Muscle of arm (tissue), 12 donors: ENCODE results near the gene C5. TPM values are rescaled to one million over a fixed set of nuclear protein-coding genes. Genes with fewer than 3 reads are reported as not detected.
A peak's percentile ranks its signal among the peaks of the same experiment; 100 is the strongest.
"Not testable (repeated sequence)": the region's sequence is repeated elsewhere in the genome, so short reads cannot be mapped to it uniquely, and the experiment has no call there.

Source experiments
- DNase-seq: peaks from one replicate; pipeline ENCODE4 v3.0.0-alpha.2; 2013
- polyA plus RNA-seq, 12 donors: library from polyadenylated mRNA; unstranded; fragments of 120-200 nt; gene quantifications; one replicate each; pipeline ENCODE4 v1.2.1, GENCODE V29; 2013; ENCODE audit not compliant: insufficient read length in 12 of 12

Gene C5
- polyA plus RNA-seq, 12 donors: 5.0 to 13.7 (median 9.1) TPM; not detected in 1

- DNase-seq: no peak
Observed at GRCh38 chr9:121053544-121053943, 3.5 kb upstream of the C5 start.

- no peak for DNase-seq
Observed at GRCh38 chr9:121048618-121049017, 1.5 kb downstream of the C5 start.

DNA sequence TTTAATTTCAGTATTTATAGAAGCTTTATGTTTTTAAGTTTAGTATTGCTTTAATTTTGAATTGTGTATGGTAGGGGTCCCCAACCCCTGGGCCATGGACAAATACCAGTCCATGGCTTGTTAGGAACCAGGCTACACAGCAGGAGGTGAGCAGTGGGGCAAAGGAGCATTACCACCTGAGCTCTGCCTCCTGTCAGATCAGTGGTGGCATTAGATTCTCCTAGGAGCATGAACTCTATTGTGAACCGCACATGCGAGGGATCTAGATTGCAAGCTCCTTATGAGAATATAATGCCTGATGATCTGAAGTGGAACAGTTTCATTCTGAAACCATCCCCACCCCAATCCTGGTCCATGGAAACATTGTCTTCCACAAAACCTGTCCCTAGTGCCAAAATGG, 1.9 kb downstream of the C5 start:
- no peak for DNase-seq

DNA sequence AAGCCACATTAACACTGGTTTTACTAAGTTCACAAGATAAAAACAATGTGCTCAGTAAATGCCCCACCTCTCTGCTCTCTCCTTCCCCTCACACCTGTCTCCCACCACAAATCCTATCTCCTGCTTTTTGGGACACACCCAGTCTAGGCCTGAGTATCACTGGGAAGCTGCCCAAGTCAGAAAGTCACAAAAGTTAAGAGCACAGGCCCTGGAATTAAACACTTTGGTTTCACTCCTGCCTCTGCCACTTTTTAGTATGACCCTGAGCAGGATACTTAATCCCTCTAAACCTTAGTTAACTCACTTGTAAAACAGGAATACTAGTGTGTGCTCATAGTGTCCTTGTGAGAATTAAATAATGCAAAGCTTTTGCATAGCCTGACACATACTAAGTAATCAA, 11.3 kb downstream of the C5 start:
- DNase-seq: no peak

DNA sequence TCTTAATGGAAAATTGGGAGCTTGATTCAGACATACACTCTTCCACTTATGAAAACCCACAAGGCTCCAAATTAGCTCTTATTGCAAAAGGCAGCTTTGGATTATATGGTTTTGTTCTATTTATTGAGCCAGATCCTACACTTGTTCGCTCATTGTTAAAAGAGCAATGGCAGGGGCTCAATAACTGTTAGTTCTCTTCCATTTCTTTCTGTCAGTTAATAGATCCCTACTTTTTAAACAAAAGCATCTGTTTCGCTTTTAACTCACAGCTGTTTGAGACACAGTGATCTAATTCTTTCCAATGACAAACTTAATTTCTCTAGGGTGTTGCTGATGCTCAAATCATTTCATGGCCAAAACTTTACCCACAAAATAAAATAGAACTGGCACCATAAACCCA, 11.7 kb downstream of the C5 start:
- peak; percentile 59 for DNase-seq

DNA sequence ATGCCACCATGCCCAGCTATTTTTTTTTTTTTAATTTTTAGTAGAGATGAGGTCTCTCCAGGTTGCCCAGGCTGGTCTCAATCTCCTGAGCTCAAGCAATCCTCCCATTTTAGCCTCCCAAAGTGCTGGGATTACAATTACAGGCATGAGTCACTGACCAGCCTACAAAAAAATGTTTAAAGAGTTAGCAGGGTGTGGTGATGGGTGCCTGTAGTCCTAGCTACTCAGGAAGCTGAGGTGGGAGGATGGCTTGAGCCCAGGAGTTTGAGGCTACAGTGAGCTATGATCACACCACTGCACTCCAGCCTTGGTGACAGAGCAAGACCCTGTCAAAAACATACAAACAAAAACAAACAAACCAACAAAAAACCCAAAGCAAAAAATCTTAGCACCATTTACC, 14.4 kb downstream of the C5 start:
- DNase-seq: not testable (repeated sequence)

- no peak for DNase-seq
Observed at GRCh38 chr9:121034529-121034928, 15.5 kb downstream of the C5 start.

DNA sequence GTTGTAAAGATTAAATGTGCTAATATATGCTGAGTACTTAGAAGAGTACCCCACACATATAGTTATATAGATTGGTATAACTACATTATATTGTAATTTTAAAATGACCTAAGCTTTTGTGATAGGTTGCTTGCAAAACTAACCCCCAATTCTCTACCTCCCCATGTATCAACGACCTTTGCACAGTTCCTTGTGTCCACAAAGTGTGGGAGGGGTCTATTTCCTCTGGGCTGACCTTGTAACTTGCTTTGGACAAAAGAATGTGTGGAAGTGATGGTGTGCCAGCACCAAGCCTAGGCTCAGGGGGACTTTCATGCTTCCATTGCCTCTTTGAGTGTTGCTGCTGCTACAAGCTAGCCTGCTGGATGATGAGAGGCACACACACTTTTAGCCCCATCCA, 20.6 kb downstream of the C5 start:
- no peak for DNase-seq

GRCh38 chr9:121028285-121028684, 21.8 kb downstream of the C5 start:
- DNase-seq: not testable (repeated sequence)

DNA sequence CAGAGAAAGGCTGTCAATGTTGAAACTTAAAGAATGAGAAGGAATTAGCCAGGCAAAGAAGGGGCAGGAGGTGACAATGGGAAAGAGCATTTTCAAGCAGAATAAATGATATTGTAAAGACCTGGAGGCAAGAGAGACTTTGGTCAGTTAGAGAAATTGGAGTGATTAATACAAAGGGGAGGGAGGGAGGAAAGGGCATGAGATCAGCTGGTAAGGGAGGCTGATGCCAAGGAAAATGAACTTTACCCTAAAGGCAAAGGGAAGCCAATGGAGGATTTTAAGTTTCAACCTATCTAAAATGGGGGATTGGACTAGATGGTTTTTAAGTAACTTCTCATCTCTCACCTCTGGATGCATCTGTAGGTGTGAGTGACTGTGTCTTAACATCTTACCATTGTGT, 23.3 kb downstream of the C5 start:
- DNase-seq: no peak

- no peak for DNase-seq
Observed at GRCh38 chr9:121026260-121026691, 23.8 kb downstream of the C5 start.

DNA sequence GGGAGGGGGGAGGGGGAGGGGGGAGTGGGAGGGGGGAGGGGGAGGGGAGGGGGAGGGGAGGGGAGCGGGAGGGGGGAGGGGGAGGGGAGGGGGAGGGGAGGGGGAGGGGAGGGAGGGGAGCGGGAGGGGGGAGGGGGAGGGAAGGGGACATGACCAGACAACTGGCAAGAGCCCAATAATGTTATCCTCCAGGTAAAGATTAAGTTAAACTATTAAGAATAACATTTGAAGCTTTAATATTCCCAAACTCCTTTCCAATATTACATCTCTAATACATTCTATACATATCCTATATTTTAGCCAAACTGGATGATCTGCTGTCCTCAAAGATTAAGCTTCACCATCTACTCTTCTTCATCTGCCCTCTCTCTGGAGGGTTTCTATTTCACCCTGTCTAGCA, 25.8 kb downstream of the C5 start:
- no peak for DNase-seq

- DNase-seq: no peak
Observed at GRCh38 chr9:121023064-121023463, 27.0 kb downstream of the C5 start.

- DNase-seq: peak; percentile 89
Observed at GRCh38 chr9:121021301-121021700, 28.8 kb downstream of the C5 start.

DNA sequence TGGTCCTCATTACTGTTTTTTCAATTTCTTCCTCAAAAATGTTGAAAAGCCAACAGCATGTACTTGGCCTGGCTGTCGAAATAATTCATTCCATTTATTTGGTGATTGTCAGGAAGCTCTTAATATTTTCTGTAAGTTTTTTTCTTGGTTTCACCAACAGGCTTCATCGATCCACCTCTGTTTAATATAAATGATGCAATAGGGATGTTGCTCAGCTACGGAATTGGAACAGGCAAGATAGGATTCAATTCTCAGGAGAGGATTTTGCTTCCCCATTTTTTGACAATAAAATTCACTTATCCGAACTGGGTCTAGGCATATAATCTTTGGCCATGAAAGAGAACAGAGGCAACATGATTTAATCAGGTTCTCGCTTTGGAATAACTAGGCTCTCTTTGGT, 30.8 kb downstream of the C5 start:
- no peak for DNase-seq

- no peak for DNase-seq
Observed at GRCh38 chr9:121013911-121014310, 36.2 kb downstream of the C5 start.

- DNase-seq: no peak
Observed at GRCh38 chr9:121009650-121010049, 40.4 kb downstream of the C5 start.

- no peak for DNase-seq
Observed at GRCh38 chr9:120999317-120999716, 50.8 kb downstream of the C5 start.

DNA sequence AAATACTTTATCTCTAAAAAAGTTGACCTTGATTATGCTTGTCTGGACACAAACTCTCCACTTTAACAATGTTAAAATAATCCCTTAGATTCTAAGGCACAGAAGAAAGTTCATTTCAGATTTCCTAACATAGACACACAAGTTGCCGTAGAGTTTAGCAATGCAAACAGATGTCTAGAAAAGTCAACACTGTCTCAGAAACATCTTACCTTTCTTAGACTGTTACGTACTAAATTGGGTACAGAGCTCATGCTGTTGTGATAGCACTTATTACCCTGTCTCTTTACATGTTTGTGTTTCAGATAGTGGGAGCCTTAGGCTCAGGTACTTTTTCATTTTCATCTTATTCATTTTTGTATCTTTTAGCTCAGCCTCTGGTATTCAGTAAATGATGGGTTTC, 52.0 kb downstream of the C5 start:
- no peak for DNase-seq

DNA sequence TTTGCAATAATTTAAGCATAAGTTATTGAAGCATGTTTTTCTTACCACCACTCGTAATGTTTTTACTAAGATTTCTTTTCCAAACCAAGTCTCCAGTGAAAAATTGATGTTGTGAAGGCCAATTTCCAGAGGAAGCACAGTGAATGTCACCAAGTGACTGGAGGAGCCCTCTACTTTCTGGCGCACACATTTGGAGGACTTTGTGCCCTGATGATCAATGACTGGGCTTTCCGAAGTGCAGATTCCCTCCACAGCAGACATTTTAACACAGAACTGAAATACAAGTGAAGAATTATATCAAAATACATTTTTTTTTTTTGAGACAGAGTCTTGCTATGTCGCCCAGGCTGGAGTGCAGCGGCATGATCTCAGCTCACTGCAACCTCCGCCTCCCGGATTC, 52.6 kb downstream of the C5 start:
- no peak for DNase-seq

- no peak for DNase-seq
Observed at GRCh38 chr9:120996409-120996808, 53.7 kb downstream of the C5 start.

DNA sequence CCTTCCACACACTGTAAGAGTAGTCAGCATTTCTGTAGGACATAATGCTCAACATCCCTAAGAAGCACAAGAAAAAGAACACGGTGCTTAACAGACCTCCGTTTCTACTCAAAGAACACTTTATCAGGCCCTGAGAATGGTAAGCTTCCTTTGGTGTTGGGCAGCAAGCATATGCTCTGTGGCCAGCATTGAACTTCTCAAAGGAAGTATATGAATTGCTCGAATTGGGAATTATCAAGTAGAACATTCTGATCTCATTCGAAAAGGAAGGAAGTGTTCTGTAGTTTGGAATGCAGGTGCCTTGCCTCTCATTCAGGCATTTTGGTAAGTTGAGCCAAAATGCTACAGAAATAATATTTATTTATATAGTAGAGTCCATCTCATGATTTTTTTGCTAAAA, 61.0 kb downstream of the C5 start:
- no peak for DNase-seq

GRCh38 chr9:120985819-120986222, 64.3 kb downstream of the C5 start:
- peak; percentile 64 for DNase-seq

- DNase-seq: no peak
Observed at GRCh38 chr9:120983259-120983837, 66.7 kb downstream of the C5 start.

- peak; percentile 15 for DNase-seq
Observed at GRCh38 chr9:120982836-120983235, 67.2 kb downstream of the C5 start.
